RPMI8226 (cell line): Measurements from ENCODE around the gene CPPED1.
A peak's percentile ranks its signal among the peaks of the same experiment; 100 is the strongest.
"Not testable (repeated sequence)": the region's sequence is repeated elsewhere in the genome, so short reads cannot be mapped to it uniquely, and the experiment has no call there.

Source experiments
- DNase-seq: peaks from one replicate; pipeline ENCODE4 v3.0.0-alpha.2; 2015

Gene CPPED1

GRCh38 chr16:12803203-12804093 is at the start of gene CPPED1:
Gene CPPED1, minus strand, starts transcription at chr16:12803887. Its CDS starts 111 bp downstream, at chr16:12803776.
- DNase-seq = peak; percentile 96

- no peak for DNase-seq
These were observed 46.5 kb upstream of the CPPED1 start for GRCh38 chr16:12850186-12850585.

- no peak for DNase-seq
These were observed 42.9 kb upstream of the CPPED1 start for GRCh38 chr16:12846592-12846991.

- DNase-seq = no peak
These were observed 41.6 kb upstream of the CPPED1 start for GRCh38 chr16:12845282-12845681.

GRCh38 chr16:12837756-12838155 is 34.1 kb upstream of the CPPED1 start:
- DNase-seq = no peak

GRCh38 chr16:12837291-12837690 is 33.6 kb upstream of the CPPED1 start:
- DNase-seq = no peak

GRCh38 chr16:12833926-12834325 is 30.2 kb upstream of the CPPED1 start:
- DNase-seq = no peak

- DNase-seq = no peak
These were observed 25.6 kb upstream of the CPPED1 start for GRCh38 chr16:12829096-12829888.

DNA sequence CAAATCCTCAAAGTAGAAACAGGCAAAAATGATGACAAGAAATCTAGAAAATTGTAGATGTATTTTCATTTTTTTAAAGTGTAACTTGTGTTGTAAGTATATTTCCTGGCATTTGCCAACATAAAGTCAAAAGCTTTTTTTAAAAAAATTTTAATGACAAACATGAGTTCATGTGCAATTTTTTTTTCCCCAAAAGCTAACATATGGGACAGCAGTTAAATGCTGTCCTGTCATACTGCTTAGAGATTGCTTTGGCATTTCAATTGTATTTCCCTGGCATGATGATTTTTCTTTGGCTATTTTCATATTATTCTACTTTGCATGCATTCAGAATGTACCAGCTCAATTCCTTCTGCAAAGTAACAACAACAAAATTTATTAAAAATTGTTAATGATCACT is 24.5 kb upstream of the CPPED1 start:
- DNase-seq = no peak

- no peak for DNase-seq
These were observed 22.9 kb upstream of the CPPED1 start for GRCh38 chr16:12826559-12826958.

GRCh38 chr16:12819126-12820117 is 15.7 kb upstream of the CPPED1 start:
- DNase-seq = peak; percentile 68

- no peak for DNase-seq
These were observed 14.6 kb upstream of the CPPED1 start for GRCh38 chr16:12818326-12818725.

- DNase-seq = not testable (repeated sequence)
These were observed 13.1 kb upstream of the CPPED1 start for GRCh38 chr16:12816791-12817214.

DNA sequence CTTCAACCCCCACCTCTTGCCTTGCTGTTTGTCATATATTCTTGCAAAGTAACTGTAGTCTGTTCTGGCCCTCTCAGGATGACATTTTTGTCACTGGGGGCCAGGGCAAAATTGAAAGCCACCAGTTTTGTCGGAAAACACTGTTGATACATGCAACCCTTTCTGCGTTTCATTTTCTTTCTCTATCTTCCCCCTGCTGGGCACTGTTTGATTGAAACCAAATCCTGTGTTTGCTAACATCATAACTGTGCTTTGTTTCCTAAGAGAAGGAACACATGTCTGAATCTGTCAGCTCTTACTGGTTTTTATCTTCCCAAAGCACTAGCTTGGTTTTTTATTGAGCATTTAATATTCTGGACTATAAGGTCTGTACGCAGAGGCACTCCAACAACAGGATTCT is 11.7 kb upstream of the CPPED1 start:
- peak; percentile 17 for DNase-seq

GRCh38 chr16:12813734-12814133 is 10.0 kb upstream of the CPPED1 start:
- DNase-seq = not testable (repeated sequence)

DNA sequence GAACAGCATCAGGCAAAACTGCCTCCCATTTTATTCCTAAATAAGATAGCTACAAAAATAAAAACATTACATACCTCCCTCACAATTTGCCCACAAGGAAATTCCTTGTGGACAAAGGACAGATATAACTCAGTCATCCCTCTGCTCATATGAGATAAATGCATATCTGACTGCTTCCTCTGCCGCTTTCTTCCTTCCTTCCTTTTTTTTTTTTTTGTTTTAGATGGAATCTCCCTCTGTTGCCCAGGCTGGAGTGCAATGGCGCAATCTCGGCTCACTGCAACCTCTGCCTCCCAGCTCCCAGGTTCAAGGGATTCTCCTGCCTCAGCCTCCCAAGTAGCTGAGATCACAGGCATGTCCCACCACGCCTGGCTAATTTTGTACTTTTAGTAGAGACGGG is 9.6 kb upstream of the CPPED1 start:
- not testable (repeated sequence) for DNase-seq

GRCh38 chr16:12811441-12812383 is 8.0 kb upstream of the CPPED1 start:
- DNase-seq = no peak

GRCh38 chr16:12805066-12805465 is 1.4 kb upstream of the CPPED1 start:
- DNase-seq = no peak

DNA sequence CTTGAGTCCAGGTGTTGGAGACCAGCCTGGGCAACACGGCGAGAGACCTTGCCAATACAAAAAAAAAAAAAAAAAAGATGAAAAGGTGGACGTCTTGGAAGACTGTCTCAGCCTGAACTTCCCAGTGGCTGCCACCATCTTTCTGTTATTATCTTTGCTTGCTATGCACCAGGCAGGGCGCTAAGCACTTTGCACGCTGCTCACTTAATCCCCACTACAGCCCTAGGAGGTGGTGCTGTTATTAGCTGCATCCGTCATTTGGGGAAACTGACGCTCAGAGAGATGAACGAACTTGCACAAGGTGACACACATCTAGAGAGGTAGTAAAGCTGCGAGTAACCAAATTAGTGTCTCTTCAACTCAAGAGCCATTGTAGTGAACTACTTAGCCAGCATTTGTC is 708 bp upstream of the CPPED1 start:
- DNase-seq = no peak

GRCh38 chr16:12802661-12803060 is 1.0 kb downstream of the CPPED1 start:
- DNase-seq = no peak

DNA sequence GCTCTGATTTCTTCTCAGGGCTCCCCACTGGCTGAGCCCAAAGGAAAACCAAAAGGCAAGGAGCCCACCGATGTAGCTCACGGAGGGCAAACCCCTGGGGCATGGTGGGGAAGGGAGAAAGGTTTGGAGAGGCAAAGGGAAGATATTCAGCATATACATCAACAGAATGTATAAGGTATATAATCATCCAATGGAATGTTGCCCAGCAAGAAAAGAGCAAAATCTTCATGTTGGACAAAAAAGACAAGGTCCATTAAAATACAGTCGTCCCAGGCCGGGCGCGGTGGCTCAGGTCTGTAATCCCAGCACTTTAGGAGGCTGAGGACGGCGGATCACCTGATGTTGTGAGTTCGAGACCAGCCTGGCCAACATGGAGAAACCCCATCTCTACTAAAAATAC is 1.6 kb downstream of the CPPED1 start:
- no peak for DNase-seq
